Measurements from ENCODE around the gene OGFR.

OGFR gene

GRCh38 chr20:62861726-62862336, 57.2 kb downstream of the OGFR start, which contains the start of gene TCFL5:
TCFL5 (minus strand) TSS chr20:62861822; CDS start chr20:62861670, 152 bp downstream.
- peak in 13 of 14 donors; percentile 72 to 93 (median 85) for DNase-seq

Measured in C1 segment of cervical spinal cord (tissue), 14 donors.